Sigmoid colon (tissue), 7 donors: ENCODE measurements around the gene SLC30A7. TPM values are rescaled to one million over a fixed set of nuclear protein-coding genes. Genes with fewer than 3 reads are reported as not detected.

ENCODE experiments used
- DNase-seq: peaks from one replicate; pipeline ENCODE4 v3.0.0-alpha.2; 2019
- H3K27ac ChIP-seq, 4 donors: fragments of 200-600 bp; sonication (generic); one replicate each; pipeline ENCODE4 v1.5.1; 2016 to 2019; ENCODE audit warnings: mild to moderate bottlenecking in 1 of 4
- H3K27me3 ChIP-seq, 3 donors: fragments of 200-600 bp; sonication (generic); one replicate each; pipeline ENCODE4 v1.5.1; 2019; ENCODE audit warnings: mild to moderate bottlenecking in 1 of 3
- H3K36me3 ChIP-seq, 4 donors: fragments of 200-600 bp; sonication (generic); one replicate each; pipeline ENCODE4 v1.5.1; 2016 to 2019
- H3K4me1 ChIP-seq, 4 donors: fragments of 200-600 bp; sonication (generic); one replicate each; pipeline ENCODE4 v1.5.1; 2017 to 2019
- H3K4me3 ChIP-seq, 4 donors: fragments of 200-600 bp; sonication (generic); one replicate each; pipeline ENCODE4 v1.5.1; 2017 to 2019; ENCODE audit warnings: mild to moderate bottlenecking in 2 of 4, moderate library complexity in 1 of 4
- H3K9me3 ChIP-seq, 4 donors: fragments of 200-600 bp in 3 of 4; sonication (generic) in 3 of 4; one replicate each; pipeline versions ENCODE4 v1.5.1 to v1.6.1; 2013 to 2019
- EP300 ChIP-seq, 4 donors: sonication (generic); formaldehyde crosslinking; IDR thresholded peaks; one replicate each; pipeline ENCODE4 v1.6.1; 2017; ENCODE audit warnings: antibody characterized with exemption in 4 of 4
- POLR2A ChIP-seq, 2 donors: fragments of 450-650 bp; IDR thresholded peaks; one replicate each; pipeline ENCODE4 v1.6.1; 2016; ENCODE audit warnings: antibody characterized with exemption in 2 of 2, mild to moderate bottlenecking in 2 of 2, moderate library complexity in 2 of 2
- POLR2AphosphoS5 ChIP-seq, 4 donors: sonication (generic); formaldehyde crosslinking; IDR thresholded peaks; one replicate each; pipeline ENCODE4 v1.6.1; 2017; ENCODE audit warnings: antibody characterized with exemption in 4 of 4
- WGBS, 2 donors: extraction: QIAGEN DNeasy Blood & Tissue Kit; methylation state at CpG; one replicate each; pipeline ENCODE4 v1.1.7; 2013; 5-methylcytosine and 5-hydroxymethylcytosine counted together
- intact Hi-C: fragments of 100-400 bp; cut with DNase I; formaldehyde crosslinking; loops from one replicate; pipeline ENCODE4 v1.15.1; 2023
- polyA plus RNA-seq, 3 donors: library from polyadenylated mRNA; stranded (reverse); fragments of 200-250 nt; gene quantifications; one replicate each; pipeline ENCODE4 v1.2.3, GENCODE V29; 2013
- total RNA-seq, 4 donors: library from RNA; depleted of rRNA; stranded (reverse); fragments of >200 nt; gene quantifications; one replicate each; pipeline ENCODE4 v1.1.0, GENCODE V29; 2016
- TF ChIP-seq, protein P1 (sequence below), 4 experiments: fragments of 450-650 bp in 3 of 4; fragments of 200-600 bp in 1 of 4; IDR thresholded peaks; one replicate each; pipeline ENCODE4 v1.5.1; 2016 to 2019; ENCODE audit warnings: antibody characterized with exemption in 4 of 4, mild to moderate bottlenecking in 3 of 4, moderate library complexity in 2 of 4
- donor health status: healthy with polysubstance abuse.
- donor health status: Bipolar disorder and iron deficiency.
- donor health status: healthy.

Gene SLC30A7
- total and polyA plus RNA-seq, 7 donors = 0.92 to 16.7 (median 10.9) TPM

DNA sequence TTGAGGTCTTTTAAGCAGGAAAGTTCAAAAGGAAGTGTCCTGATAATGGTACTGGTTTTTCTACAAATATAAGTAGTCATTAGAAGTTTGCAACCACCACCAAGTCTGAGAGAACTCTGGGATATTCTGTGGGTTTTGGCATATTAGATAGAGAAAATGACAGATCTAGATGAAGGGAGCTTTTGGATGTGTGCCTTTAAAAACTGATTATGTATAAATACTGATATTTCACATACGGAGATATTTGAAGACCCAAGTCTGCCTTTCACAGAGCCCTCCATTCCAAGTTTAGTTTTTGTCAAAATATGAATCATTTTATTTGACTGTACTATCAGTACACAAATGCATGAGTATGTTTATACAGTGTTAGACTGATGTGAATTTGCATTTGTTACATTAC is 81.0 kb downstream of the SLC30A7 start:
- no peaks in the 10 kb centered on the region for H3K9me3 ChIP-seq
- DNase-seq = no peak
- H3K4me3 ChIP-seq = no peak overlapping the region
- H3K27me3 ChIP-seq = no peaks in the 10 kb centered on the region
- no peak for TF ChIP-seq EP300 (IDR thresholded peaks at IDR 0.05)
- TF ChIP-seq POLR2AphosphoS5 (IDR thresholded peaks at IDR 0.05) = no peak
- TF ChIP-seq, protein P1, sequence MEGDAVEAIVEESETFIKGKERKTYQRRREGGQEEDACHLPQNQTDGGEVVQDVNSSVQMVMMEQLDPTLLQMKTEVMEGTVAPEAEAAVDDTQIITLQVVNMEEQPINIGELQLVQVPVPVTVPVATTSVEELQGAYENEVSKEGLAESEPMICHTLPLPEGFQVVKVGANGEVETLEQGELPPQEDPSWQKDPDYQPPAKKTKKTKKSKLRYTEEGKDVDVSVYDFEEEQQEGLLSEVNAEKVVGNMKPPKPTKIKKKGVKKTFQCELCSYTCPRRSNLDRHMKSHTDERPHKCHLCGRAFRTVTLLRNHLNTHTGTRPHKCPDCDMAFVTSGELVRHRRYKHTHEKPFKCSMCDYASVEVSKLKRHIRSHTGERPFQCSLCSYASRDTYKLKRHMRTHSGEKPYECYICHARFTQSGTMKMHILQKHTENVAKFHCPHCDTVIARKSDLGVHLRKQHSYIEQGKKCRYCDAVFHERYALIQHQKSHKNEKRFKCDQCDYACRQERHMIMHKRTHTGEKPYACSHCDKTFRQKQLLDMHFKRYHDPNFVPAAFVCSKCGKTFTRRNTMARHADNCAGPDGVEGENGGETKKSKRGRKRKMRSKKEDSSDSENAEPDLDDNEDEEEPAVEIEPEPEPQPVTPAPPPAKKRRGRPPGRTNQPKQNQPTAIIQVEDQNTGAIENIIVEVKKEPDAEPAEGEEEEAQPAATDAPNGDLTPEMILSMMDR (IDR thresholded peaks at IDR 0.05) = no peak
- TF ChIP-seq POLR2A (IDR thresholded peaks at IDR 0.05) = no peak
- intact Hi-C loops = no loop called here
- peaks cover 0 to 9% (median 1%) of the 10 kb centered on the region in 4 donors for H3K4me1 ChIP-seq
- WGBS, 2 donors = 88 to 96% methylated on average over 1 of the region's 1 CpG
- no peak overlapping the region for H3K27ac ChIP-seq
- peaks cover 0 to 23% (median 0%) of the 10 kb centered on the region in 4 donors for H3K36me3 ChIP-seq

DNA sequence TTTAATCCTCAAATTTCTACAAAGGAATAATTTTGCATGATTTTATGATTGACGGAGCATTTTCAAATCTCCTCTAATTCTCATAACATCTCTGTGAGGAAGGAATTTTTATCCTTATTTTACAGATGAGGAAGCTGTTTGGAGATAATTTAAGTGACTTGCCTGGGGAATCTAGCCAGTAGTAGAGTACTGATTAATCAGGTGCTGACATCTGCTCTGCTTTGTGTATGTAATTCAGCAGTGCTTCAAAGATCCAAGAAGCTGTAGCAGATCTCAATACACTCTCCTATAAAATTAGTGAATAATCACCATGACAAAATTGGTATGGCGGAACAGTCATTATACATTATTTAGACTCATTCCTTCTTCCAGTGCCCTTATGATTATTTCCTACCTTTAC is 83.7 kb downstream of the SLC30A7 start:
- 96 to 98% methylated on average over 2 of the region's 2 CpGs for WGBS, 2 donors
- Histone ChIP-seq H3K27me3 (no peaks in the 10 kb centered on the region), H3K4me3 (no peak overlapping the region), H3K4me1 (peaks cover 0 to 9% (median 1%) of the 10 kb centered on the region in 4 donors), H3K9me3 (no peaks in the 10 kb centered on the region), H3K27ac (no peak overlapping the region), H3K36me3 (peaks cover 0 to 23% (median 0%) of the 10 kb centered on the region in 4 donors)
- intact Hi-C loops = no loop called here
- TF ChIP-seq, protein P1 (IDR thresholded peaks at IDR 0.05) = no peak
- TF ChIP-seq EP300 (IDR thresholded peaks at IDR 0.05) = no peak
- TF ChIP-seq POLR2AphosphoS5 (IDR thresholded peaks at IDR 0.05) = no peak
- no peak for TF ChIP-seq POLR2A (IDR thresholded peaks at IDR 0.05)
- DNase-seq = no peak

DNA sequence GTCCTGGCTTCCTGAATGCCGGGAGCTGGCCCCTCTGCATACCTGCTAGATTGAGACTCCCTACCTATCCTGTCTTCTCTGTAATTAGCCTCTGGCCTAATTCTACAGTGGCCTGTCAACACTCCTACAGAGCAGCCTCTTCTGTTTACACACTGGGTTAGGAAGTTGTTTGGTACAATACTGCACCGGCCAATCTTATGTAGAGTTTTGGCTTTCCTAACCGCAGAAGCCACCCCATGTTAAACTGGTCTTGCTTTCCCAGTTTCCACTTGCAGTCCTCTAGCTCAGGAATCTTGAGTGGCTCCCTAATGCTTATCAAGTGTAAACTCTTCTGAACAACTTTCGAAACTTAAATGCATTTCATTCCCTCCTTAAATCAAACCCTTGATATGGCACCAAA is 86.9 kb downstream of the SLC30A7 start:
- TF ChIP-seq POLR2AphosphoS5 (IDR thresholded peaks at IDR 0.05) (no peak), POLR2A (IDR thresholded peaks at IDR 0.05) (no peak), EP300 (IDR thresholded peaks at IDR 0.05) (no peak)
- TF ChIP-seq, protein P1 (IDR thresholded peaks at IDR 0.05) = no peak
- H3K9me3 ChIP-seq = no peaks in the 10 kb centered on the region
- intact Hi-C loops = no loop called here
- no peak overlapping the region for H3K4me3 ChIP-seq
- H3K36me3 ChIP-seq = peaks cover 0 to 6% (median 0%) of the 10 kb centered on the region in 4 donors
- H3K27ac ChIP-seq = no peak overlapping the region
- WGBS, 2 donors = 88 to 89% methylated on average over 4 of the region's 4 CpGs
- H3K4me1 ChIP-seq = peaks cover 0 to 9% (median 1%) of the 10 kb centered on the region in 4 donors
- DNase-seq = no peak
- no peaks in the 10 kb centered on the region for H3K27me3 ChIP-seq

DNA sequence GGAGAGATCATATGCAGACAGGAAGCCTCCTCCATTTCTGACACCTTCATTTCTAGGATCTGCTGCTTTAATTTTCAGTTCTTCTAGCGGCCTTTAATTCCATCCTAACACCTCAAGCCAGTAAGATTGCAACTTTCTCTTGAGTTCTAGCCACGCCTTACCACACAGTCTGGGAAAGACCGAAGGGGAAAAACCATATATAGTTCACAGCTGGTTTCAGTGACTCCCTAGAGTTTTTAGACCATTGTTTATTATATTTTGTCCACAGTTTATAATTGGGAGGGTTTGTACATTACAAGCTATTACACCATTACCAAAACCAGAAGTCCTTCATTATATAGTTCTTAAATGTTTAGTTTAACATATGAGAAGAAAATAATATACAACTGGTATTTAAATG is 92.2 kb downstream of the SLC30A7 start:
- H3K4me1 ChIP-seq = peaks cover 0 to 18% (median 11%) of the 10 kb centered on the region in 4 donors
- DNase-seq = no peak
- no peak overlapping the region for H3K27ac ChIP-seq
- no peaks in the 10 kb centered on the region for H3K9me3 ChIP-seq
- no peaks in the 10 kb centered on the region for H3K36me3 ChIP-seq
- TF ChIP-seq EP300 (IDR thresholded peaks at IDR 0.05) = no peak
- intact Hi-C loops = no loop called here
- H3K27me3 ChIP-seq = no peaks in the 10 kb centered on the region
- no peak overlapping the region for H3K4me3 ChIP-seq
- WGBS, 2 donors = 78 to 79% methylated on average over 3 of the region's 3 CpGs

DNA sequence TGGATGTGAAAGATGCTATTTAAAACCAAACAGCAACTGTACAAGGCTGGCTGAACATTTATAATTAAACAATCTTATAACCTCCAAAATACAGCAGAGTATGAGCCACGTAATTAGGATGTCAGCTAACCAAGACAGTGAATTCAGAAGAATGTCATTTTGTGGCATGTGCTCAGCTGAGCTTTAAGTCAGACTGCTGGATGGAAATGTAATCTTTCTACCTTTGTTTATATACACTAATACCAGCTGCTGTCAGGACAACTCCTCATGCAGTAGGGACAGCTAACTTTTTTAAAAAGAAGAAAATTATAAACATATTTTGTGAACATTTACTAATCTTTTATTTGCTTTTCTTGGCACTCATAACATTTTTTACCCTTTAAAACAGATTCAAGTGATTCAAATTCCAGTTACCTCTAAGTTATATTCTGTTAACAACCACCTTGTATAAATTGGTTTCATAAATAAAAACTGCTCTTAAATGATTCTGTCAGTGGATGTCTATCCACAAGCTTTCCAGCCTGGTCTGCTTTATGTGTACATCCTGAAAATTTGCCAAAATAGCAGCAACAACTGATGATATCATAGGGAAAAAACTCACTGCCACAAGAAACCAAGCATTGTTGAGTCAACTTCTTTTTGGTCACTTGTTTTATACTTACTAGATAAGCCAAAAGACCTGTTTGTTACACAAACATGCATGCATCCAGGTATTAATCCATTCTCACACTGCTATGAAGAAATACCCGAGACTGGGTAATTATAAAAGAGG is 93.6 kb downstream of the SLC30A7 start:
- no peak overlapping the region for H3K4me3 ChIP-seq
- intact Hi-C loops = no loop called here
- 77 to 84% methylated on average over 2 of the region's 2 CpGs for WGBS, 2 donors
- no peaks in the 10 kb centered on the region for H3K27me3 ChIP-seq
- peaks cover 0 to 18% (median 11%) of the 10 kb centered on the region in 4 donors for H3K4me1 ChIP-seq
- H3K27ac ChIP-seq = peak overlapping the region; percentile 17 to 66 (median 52)
- TF ChIP-seq POLR2AphosphoS5 (IDR thresholded peaks at IDR 0.05) (peak in 1 of 4 donors; percentile 16), EP300 (IDR thresholded peaks at IDR 0.05) (no peak)
- H3K9me3 ChIP-seq = no peaks in the 10 kb centered on the region
- DNase-seq = no peak
- H3K36me3 ChIP-seq = no peaks in the 10 kb centered on the region
